HG02759 (cell line): ENCODE data around the gene UBR1.
"Not testable (repeated sequence)": the region's sequence is repeated elsewhere in the genome, so short reads cannot be mapped to it uniquely, and the experiment has no call there.

ENCODE experiments used
- ATAC-seq: cut with Tn5 transposase; IDR thresholded peaks from one replicate; pipeline ENCODE4 v1.9.1; 2021; ENCODE audit warnings: mild to moderate bottlenecking, moderate library complexity; ENCODE audit not compliant: unreplicated experiment

Gene UBR1

GRCh38 chr15:43105778-43106485 lies at the start of gene UBR1:
Gene UBR1 (minus strand): TSS chr15:43106038. CDS start chr15:43106022, 16 bp downstream.
- ATAC-seq, result peak; percentile 92

- ATAC-seq, result no peak
These were observed 47.4 kb upstream of the UBR1 start for GRCh38 chr15:43153269-43153668.

GRCh38 chr15:43151688-43152087 lies 45.9 kb upstream of the UBR1 start:
- ATAC-seq, result no peak

- no peak for ATAC-seq
These were observed 44.5 kb upstream of the UBR1 start for GRCh38 chr15:43150191-43150929.

- no peak for ATAC-seq
These were observed 40.3 kb upstream of the UBR1 start for GRCh38 chr15:43146184-43146583.

GRCh38 chr15:43144512-43144911 lies 38.7 kb upstream of the UBR1 start:
- no peak for ATAC-seq

GRCh38 chr15:43143203-43143941 lies 37.5 kb upstream of the UBR1 start:
- ATAC-seq, result no peak

- ATAC-seq, result no peak
These were observed 29.5 kb upstream of the UBR1 start for GRCh38 chr15:43135351-43135750.

- no peak for ATAC-seq
These were observed 28.4 kb upstream of the UBR1 start for GRCh38 chr15:43134157-43134635.

GRCh38 chr15:43133430-43134156 lies 27.8 kb upstream of the UBR1 start, which contains the start of gene TMEM62:
Gene TMEM62 (plus strand): TSS chr15:43133586. CDS start chr15:43133803, 217 bp downstream.
- peak; percentile 95 for ATAC-seq

- ATAC-seq, result no peak
These were observed 27.1 kb upstream of the UBR1 start for GRCh38 chr15:43132830-43133429.

GRCh38 chr15:43128980-43129335 lies 23.1 kb upstream of the UBR1 start:
- ATAC-seq, result no peak

- ATAC-seq, result not testable (repeated sequence)
These were observed 22.5 kb upstream of the UBR1 start for GRCh38 chr15:43128174-43128979.

GRCh38 chr15:43127752-43128151 lies 21.9 kb upstream of the UBR1 start:
- ATAC-seq, result no peak

GRCh38 chr15:43126356-43126755 lies 20.5 kb upstream of the UBR1 start:
- no peak for ATAC-seq

GRCh38 chr15:43125100-43125661 lies 19.3 kb upstream of the UBR1 start:
- ATAC-seq, result no peak

- ATAC-seq, result no peak
These were observed 16.0 kb upstream of the UBR1 start for GRCh38 chr15:43121863-43122262.

- ATAC-seq, result no peak
These were observed 13.0 kb upstream of the UBR1 start for GRCh38 chr15:43118829-43119228.

- peak; percentile 43 for ATAC-seq
These were observed 12.4 kb upstream of the UBR1 start for GRCh38 chr15:43118286-43118685.
